HS-5 (cell line): ENCODE measurements around the gene C1orf159.

Experiments
- DNase-seq: peaks from one replicate; pipeline ENCODE4 v3.0.0-alpha.2; 2012; ENCODE audit warnings: low read depth

Gene C1orf159

GRCh38 chr1:1092149-1092855, 23.6 kb downstream of the C1orf159 start:
- DNase-seq = no peak

GRCh38 chr1:1091344-1092148, 24.3 kb downstream of the C1orf159 start:
- no peak for DNase-seq

GRCh38 chr1:1090424-1091343, 25.2 kb downstream of the C1orf159 start:
- no peak for DNase-seq

- DNase-seq = no peak
These were observed 26.0 kb downstream of the C1orf159 start for GRCh38 chr1:1089731-1090423.

GRCh38 chr1:1088801-1089680, 26.8 kb downstream of the C1orf159 start:
- no peak for DNase-seq

GRCh38 chr1:1088029-1088800, 27.7 kb downstream of the C1orf159 start:
- no peak for DNase-seq

- no peak for DNase-seq
These were observed 28.4 kb downstream of the C1orf159 start for GRCh38 chr1:1087351-1088028.

GRCh38 chr1:1086911-1087341, 29.0 kb downstream of the C1orf159 start:
- no peak for DNase-seq

- no peak for DNase-seq
These were observed 29.7 kb downstream of the C1orf159 start for GRCh38 chr1:1085911-1086841.

GRCh38 chr1:1085171-1085841, 30.6 kb downstream of the C1orf159 start:
- no peak for DNase-seq

GRCh38 chr1:1084372-1085170, 31.3 kb downstream of the C1orf159 start:
- no peak for DNase-seq

- no peak for DNase-seq
These were observed 32.2 kb downstream of the C1orf159 start for GRCh38 chr1:1083416-1084371.

- DNase-seq = no peak
These were observed 33.0 kb downstream of the C1orf159 start for GRCh38 chr1:1082776-1083415.

- no peak for DNase-seq
These were observed 33.6 kb downstream of the C1orf159 start for GRCh38 chr1:1082239-1082775.
